DOHH2 (cell line): ENCODE data around the gene TLR5.

Experiments used
- CTCF ChIP-seq: fragments of 200-600 bp; sonication (generic); IDR thresholded peaks from one replicate; pipeline ENCODE4 v1.5.1; 2014; ENCODE audit warnings: antibody characterized with exemption, mild to moderate bottlenecking, low read depth, low read length; ENCODE audit not compliant: poor library complexity, severe bottlenecking
- EZH2phosphoT487 ChIP-seq: fragments of 200-600 bp; sonication (generic); IDR thresholded peaks from 2 replicates; pipeline ENCODE4 v1.6.1; 2017; ENCODE audit warnings: borderline replicate concordance, mild to moderate bottlenecking, antibody characterized with exemption, low read length, moderate library complexity, mixed read lengths

DNA sequence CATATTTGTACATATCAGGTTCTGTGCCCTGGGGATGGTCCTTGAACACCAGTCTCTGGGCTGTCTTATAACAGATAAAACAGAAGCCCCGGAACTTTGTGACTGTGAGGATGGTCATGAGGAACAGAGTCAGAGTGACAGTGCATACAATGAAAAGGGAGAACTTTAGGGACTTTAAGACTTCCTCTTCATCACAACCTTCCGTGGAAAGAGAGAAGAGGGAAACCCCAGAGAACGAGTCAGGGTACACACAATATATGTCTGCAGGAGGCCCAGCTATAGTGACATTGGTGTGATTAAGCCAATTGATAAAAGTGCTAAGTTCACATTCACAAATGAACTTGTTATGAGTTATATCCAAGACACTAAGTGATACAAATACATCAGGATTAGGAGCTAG is 32.1 kb downstream of the TLR5 start:
- TF ChIP-seq CTCF (no peak), EZH2phosphoT487 (no peak)
